ENCODE results near the gene DDA1. TPM values are rescaled to one million over a fixed set of nuclear protein-coding genes. Genes with fewer than 3 reads are reported as not detected.

The DDA1 gene
- total and polyA plus RNA-seq, 8 donors: 2.2 to 63.7 (median 39.4) TPM

DNA sequence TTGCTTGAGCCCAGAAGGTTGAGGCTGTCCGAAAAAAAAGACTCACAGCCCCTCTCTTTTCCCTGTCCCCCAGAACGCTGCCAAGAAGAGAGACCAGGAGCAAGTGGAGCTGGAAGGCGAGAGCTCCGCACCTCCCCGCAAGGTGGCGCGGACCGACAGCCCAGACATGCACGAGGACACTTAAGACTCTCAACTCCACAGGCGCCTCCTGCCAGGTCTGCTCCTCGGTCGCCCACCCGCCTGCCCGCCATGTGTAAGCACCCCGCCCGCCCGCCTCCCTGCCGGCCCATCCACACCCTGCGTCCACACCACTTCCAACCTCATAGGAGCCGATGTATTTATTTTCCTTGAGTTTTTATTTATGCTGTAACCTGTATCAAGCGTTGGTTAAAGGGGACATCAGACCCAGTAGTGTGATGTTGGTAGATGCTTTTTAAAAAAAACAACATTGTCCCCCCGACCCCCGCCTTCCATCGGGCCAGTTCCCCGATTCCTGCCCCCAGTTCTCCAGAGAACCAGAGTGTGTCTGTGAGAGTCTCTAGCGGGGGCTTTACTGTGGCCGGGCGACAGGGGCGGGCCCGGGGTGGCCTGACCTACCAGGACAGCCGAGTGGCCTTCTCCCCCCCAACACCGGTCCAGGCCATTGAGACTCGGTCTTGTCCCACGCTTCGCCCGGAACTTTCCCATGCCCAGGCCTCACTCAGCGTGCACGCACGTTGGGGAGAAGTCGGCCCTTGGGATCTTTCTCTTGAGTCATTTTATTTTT, 10.3 kb downstream of the DDA1 start:
- H3K4me1 ChIP-seq: peaks cover 0 to 26% (median 10%) of the 10 kb centered on the region in 4 donors
- no peak overlapping the region for H3K4me3 ChIP-seq
- no peaks in the 10 kb centered on the region for H3K9me3 ChIP-seq
- H3K27me3 ChIP-seq: no peaks in the 10 kb centered on the region
- H3K27ac ChIP-seq: no peak overlapping the region
- 87 to 94% (median 90%) methylated on average over 39 to 40 of the region's 40 CpGs for WGBS, 5 donors
- peaks cover 57 to 83% (median 74%) of the 10 kb centered on the region in 4 donors for H3K36me3 ChIP-seq
- no peak for TF ChIP-seq EP300 (IDR thresholded peaks at IDR 0.05)
- TF ChIP-seq POLR2A (IDR thresholded peaks at IDR 0.05): no peak
- TF ChIP-seq, protein P1, sequence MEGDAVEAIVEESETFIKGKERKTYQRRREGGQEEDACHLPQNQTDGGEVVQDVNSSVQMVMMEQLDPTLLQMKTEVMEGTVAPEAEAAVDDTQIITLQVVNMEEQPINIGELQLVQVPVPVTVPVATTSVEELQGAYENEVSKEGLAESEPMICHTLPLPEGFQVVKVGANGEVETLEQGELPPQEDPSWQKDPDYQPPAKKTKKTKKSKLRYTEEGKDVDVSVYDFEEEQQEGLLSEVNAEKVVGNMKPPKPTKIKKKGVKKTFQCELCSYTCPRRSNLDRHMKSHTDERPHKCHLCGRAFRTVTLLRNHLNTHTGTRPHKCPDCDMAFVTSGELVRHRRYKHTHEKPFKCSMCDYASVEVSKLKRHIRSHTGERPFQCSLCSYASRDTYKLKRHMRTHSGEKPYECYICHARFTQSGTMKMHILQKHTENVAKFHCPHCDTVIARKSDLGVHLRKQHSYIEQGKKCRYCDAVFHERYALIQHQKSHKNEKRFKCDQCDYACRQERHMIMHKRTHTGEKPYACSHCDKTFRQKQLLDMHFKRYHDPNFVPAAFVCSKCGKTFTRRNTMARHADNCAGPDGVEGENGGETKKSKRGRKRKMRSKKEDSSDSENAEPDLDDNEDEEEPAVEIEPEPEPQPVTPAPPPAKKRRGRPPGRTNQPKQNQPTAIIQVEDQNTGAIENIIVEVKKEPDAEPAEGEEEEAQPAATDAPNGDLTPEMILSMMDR (IDR thresholded peaks at IDR 0.05): no peak
- no peak for TF ChIP-seq POLR2AphosphoS5 (IDR thresholded peaks at IDR 0.05)
- intact Hi-C loops (cut with DNase I; ENCODE audit: low total_unique reads): no loop called here
- no peak for DNase-seq

DNA sequence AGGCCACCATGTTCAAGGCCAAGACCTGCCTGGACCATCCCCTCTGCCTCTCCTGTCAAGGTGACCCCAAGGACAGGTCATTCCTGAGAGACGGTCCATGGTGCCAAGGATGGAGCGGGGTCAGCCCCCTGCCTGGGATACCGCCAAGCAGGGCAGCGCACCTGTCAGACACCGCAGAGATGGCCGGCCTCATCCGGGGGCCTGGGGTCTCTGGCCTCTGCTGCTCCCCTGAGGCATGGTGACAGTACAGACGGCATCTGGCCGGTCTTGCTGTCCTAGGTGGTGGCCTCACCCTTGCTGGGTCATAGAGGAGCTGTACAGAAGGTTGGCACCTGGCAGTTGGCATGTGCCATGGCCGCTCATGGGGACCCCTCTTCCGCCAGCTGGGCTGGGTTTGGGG, 11.1 kb downstream of the DDA1 start:
- WGBS, 5 donors: 80 to 96% (median 89%) methylated on average over 4 to 11 of the region's 11 CpGs
- intact Hi-C loops (cut with DNase I; ENCODE audit: low total_unique reads): no loop called here
- TF ChIP-seq POLR2A (IDR thresholded peaks at IDR 0.05) (no peak), POLR2AphosphoS5 (IDR thresholded peaks at IDR 0.05) (no peak), EP300 (IDR thresholded peaks at IDR 0.05) (no peak)
- TF ChIP-seq, protein P1 (IDR thresholded peaks at IDR 0.05): no peak
- Histone ChIP-seq H3K4me3 (no peak overlapping the region), H3K36me3 (peaks cover 52 to 83% (median 76%) of the 10 kb centered on the region in 4 donors), H3K27ac (no peak overlapping the region), H3K4me1 (peaks cover 0 to 26% (median 10%) of the 10 kb centered on the region in 4 donors), H3K9me3 (no peaks in the 10 kb centered on the region), H3K27me3 (no peaks in the 10 kb centered on the region)
- no peak for DNase-seq

DNA sequence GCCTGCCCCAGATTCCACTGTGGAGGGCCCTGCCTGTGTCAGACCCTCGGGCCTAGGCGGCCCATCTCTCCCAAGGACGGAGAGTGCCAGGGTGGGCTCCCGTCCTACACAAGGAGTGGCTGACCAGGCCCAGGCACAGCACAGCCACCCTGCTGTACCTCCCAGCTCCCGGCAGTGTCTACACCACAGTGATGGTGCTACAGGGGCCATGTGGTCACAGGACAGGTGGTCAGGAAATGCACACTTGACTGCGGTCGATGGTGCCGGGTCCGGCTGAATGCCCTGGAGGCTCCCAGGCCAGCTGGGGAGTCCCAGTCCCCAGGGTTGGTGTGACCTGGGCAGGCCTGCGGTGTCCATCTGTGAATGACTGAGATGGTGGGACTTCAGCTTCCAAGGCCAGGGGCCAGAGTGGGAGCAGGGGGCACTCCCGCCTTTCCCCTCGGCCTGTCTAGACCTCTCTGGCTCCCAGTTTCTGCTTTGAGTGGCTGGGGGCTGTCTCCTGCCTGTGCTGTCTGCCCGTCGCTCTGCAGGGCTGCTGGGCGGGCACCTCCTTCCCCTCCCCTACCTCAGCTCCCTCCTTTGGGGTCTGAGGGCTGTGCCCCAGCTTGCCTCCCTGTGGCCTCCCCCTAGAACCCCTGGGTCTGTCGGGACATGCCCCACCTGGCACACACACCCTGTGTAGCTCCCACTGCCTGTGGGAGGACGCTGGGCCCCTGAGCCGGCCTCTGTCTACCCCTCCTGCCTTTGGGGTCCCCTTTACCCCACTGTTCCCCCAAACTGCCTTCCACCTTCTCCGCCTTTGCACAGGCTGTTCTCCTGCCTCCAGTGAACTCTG, 12.5 kb downstream of the DDA1 start:
- H3K4me1 ChIP-seq: peaks cover 0 to 23% (median 13%) of the 10 kb centered on the region in 4 donors
- H3K27me3 ChIP-seq: no peaks in the 10 kb centered on the region
- peaks cover 41 to 68% (median 62%) of the 10 kb centered on the region in 4 donors for H3K36me3 ChIP-seq
- TF ChIP-seq POLR2A (IDR thresholded peaks at IDR 0.05) (no peak), EP300 (IDR thresholded peaks at IDR 0.05) (no peak), POLR2AphosphoS5 (IDR thresholded peaks at IDR 0.05) (no peak)
- TF ChIP-seq, protein P1 (IDR thresholded peaks at IDR 0.05): no peak
- H3K27ac ChIP-seq: no peak overlapping the region
- peak in 1 of 2 donors; percentile 15 for DNase-seq
- no peaks in the 10 kb centered on the region for H3K9me3 ChIP-seq
- intact Hi-C loops (cut with DNase I; ENCODE audit: low total_unique reads): no loop called here
- WGBS, 5 donors: 86 to 92% (median 91%) methylated on average over 12 to 19 of the region's 19 CpGs
- no peak overlapping the region for H3K4me3 ChIP-seq

DNA sequence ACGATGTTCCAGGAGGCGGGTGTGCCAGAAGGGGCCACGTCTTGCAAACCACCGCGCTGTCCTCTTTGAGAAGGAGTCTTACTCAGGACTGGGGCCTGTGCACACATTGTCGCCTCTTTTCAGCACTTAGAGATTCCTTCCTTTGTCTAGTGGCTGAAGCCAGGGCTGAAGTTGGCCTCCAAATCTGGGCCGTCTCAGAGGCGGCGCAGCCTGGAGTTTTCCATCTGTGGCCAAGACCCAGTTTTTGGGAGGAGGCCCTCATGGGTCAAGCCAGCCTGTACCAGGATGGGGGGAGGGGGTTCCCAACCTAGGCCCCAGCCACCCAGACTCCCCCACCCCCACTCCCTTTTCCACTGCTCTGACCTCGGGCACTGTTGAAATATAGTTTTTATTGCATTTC, 13.5 kb downstream of the DDA1 start:
- Histone ChIP-seq H3K36me3 (peaks cover 39 to 61% (median 59%) of the 10 kb centered on the region in 4 donors), H3K27me3 (no peaks in the 10 kb centered on the region), H3K4me3 (no peak overlapping the region), H3K4me1 (peaks cover under 1 to 21% (median 15%) of the 10 kb centered on the region in 4 donors), H3K9me3 (no peaks in the 10 kb centered on the region), H3K27ac (no peak overlapping the region)
- TF ChIP-seq POLR2A (IDR thresholded peaks at IDR 0.05) (no peak), EP300 (IDR thresholded peaks at IDR 0.05) (no peak), POLR2AphosphoS5 (IDR thresholded peaks at IDR 0.05) (no peak)
- TF ChIP-seq, protein P1 (IDR thresholded peaks at IDR 0.05): no peak
- WGBS, 5 donors: 68 to 78% (median 73%) methylated on average over 10 of the region's 10 CpGs
- DNase-seq: peak in 1 of 2 donors; percentile 28
- intact Hi-C loops (cut with DNase I; ENCODE audit: low total_unique reads): no loop called here
